ENCODE measurements around the gene GLIS1.
A peak's percentile ranks its signal among the peaks of the same experiment; 100 is the strongest.

Gene GLIS1

GRCh38 chr1:53617851-53618499 is 121.0 kb downstream of the GLIS1 start:
- H2AFZ ChIP-seq (ENCODE audit: low read length), result no peak overlapping the region; the same call in 1 of the 2 replicates
- no peaks in the 10 kb centered on the region for H3K36me3 ChIP-seq (ENCODE audit: insufficient read depth, low read length)
- TF ChIP-seq EZH2phosphoT487 (IDR thresholded peaks at IDR 0.05; ENCODE audit: borderline replicate concordance) (no peak), CTCF (conservative IDR thresholded peaks at IDR 0.05; ENCODE audit: low read length) (no peak)
- peak overlapping the region; percentile 21 for H3K9ac ChIP-seq (ENCODE audit: low read depth, low read length, poor library complexity, severe bottlenecking)
- no peak overlapping the region for H3K4me2 ChIP-seq (ENCODE audit: low read depth, low read length, poor library complexity, severe bottlenecking)
- H3K9me2 ChIP-seq (replicated peaks; ENCODE audit: low read depth, low read length), result no peaks in the 10 kb centered on the region
- H3F3A ChIP-seq (ENCODE audit: low read depth), result no peaks in the 10 kb centered on the region
- H3K9me3 ChIP-seq (ENCODE audit: insufficient read depth, low read depth, low read length), result no peaks in the 10 kb centered on the region
- no peaks in the 10 kb centered on the region for H3K27me3 ChIP-seq (ENCODE audit: insufficient read depth, low read length, poor library complexity, severe bottlenecking)
- no peaks in the 10 kb centered on the region for H4K20me1 ChIP-seq (ENCODE audit: insufficient read depth, low read length, poor library complexity, severe bottlenecking)
- H3K4me1 ChIP-seq (ENCODE audit: insufficient read depth, low read length, poor library complexity, severe bottlenecking), result peaks cover 10% of the 10 kb centered on the region
- no peaks in the 10 kb centered on the region for H3K79me2 ChIP-seq (ENCODE audit: insufficient read depth, low read length)
- no peak overlapping the region for H3K4me3 ChIP-seq (ENCODE audit: low read length, poor library complexity, severe bottlenecking)

- Histone ChIP-seq H3K9me2 (replicated peaks; ENCODE audit: low read depth, low read length) (no peaks in the 10 kb centered on the region), H3K36me3 (ENCODE audit: insufficient read depth, low read length) (no peaks in the 10 kb centered on the region), H3K79me2 (ENCODE audit: insufficient read depth, low read length) (no peaks in the 10 kb centered on the region), H3K4me1 (ENCODE audit: insufficient read depth, low read length, poor library complexity, severe bottlenecking) (peaks cover 10% of the 10 kb centered on the region), H4K20me1 (ENCODE audit: insufficient read depth, low read length, poor library complexity, severe bottlenecking) (no peaks in the 10 kb centered on the region), H2AFZ (ENCODE audit: low read length) (no peak overlapping the region), H3K4me2 (ENCODE audit: low read depth, low read length, poor library complexity, severe bottlenecking) (no peak overlapping the region), H3K9me3 (ENCODE audit: insufficient read depth, low read depth, low read length) (no peaks in the 10 kb centered on the region), H3K27me3 (ENCODE audit: insufficient read depth, low read length, poor library complexity, severe bottlenecking) (no peaks in the 10 kb centered on the region), H3K4me3 (ENCODE audit: low read length, poor library complexity, severe bottlenecking) (no peak overlapping the region), H3K9ac (ENCODE audit: low read depth, low read length, poor library complexity, severe bottlenecking) (no peak overlapping the region), H3F3A (ENCODE audit: low read depth) (no peaks in the 10 kb centered on the region)
- TF ChIP-seq CTCF (conservative IDR thresholded peaks at IDR 0.05; ENCODE audit: low read length) (no peak), EZH2phosphoT487 (IDR thresholded peaks at IDR 0.05; ENCODE audit: borderline replicate concordance) (no peak)
Measured at GRCh38 chr1:53617382-53617781, 121.6 kb downstream of the GLIS1 start.

- Histone ChIP-seq H3F3A (ENCODE audit: low read depth) (no peaks in the 10 kb centered on the region), H3K9me2 (replicated peaks; ENCODE audit: low read depth, low read length) (no peaks in the 10 kb centered on the region), H3K36me3 (ENCODE audit: insufficient read depth, low read length) (no peaks in the 10 kb centered on the region), H3K4me2 (ENCODE audit: low read depth, low read length, poor library complexity, severe bottlenecking) (no peak overlapping the region), H3K79me2 (ENCODE audit: insufficient read depth, low read length) (no peaks in the 10 kb centered on the region), H3K27me3 (ENCODE audit: insufficient read depth, low read length, poor library complexity, severe bottlenecking) (no peaks in the 10 kb centered on the region), H3K9me3 (ENCODE audit: insufficient read depth, low read depth, low read length) (no peaks in the 10 kb centered on the region), H3K4me1 (ENCODE audit: insufficient read depth, low read length, poor library complexity, severe bottlenecking) (peaks cover 10% of the 10 kb centered on the region), H3K4me3 (ENCODE audit: low read length, poor library complexity, severe bottlenecking) (no peak overlapping the region), H3K9ac (ENCODE audit: low read depth, low read length, poor library complexity, severe bottlenecking) (no peak overlapping the region), H2AFZ (ENCODE audit: low read length) (no peak overlapping the region), H4K20me1 (ENCODE audit: insufficient read depth, low read length, poor library complexity, severe bottlenecking) (no peaks in the 10 kb centered on the region)
- TF ChIP-seq CTCF (conservative IDR thresholded peaks at IDR 0.05; ENCODE audit: low read length) (peak; percentile 34), EZH2phosphoT487 (IDR thresholded peaks at IDR 0.05; ENCODE audit: borderline replicate concordance) (no peak)
Measured at GRCh38 chr1:53616927-53617326, 122.0 kb downstream of the GLIS1 start.
